D341Med (cell line): ENCODE results near the gene MICU2.
"Not testable (repeated sequence)": the region's sequence is repeated elsewhere in the genome, so short reads cannot be mapped to it uniquely, and the experiment has no call there.

Experiments
- DNase-seq: peaks from one replicate; pipeline ENCODE4 v3.0.0; 2012; ENCODE audit warnings: low spot score

Gene MICU2

DNA sequence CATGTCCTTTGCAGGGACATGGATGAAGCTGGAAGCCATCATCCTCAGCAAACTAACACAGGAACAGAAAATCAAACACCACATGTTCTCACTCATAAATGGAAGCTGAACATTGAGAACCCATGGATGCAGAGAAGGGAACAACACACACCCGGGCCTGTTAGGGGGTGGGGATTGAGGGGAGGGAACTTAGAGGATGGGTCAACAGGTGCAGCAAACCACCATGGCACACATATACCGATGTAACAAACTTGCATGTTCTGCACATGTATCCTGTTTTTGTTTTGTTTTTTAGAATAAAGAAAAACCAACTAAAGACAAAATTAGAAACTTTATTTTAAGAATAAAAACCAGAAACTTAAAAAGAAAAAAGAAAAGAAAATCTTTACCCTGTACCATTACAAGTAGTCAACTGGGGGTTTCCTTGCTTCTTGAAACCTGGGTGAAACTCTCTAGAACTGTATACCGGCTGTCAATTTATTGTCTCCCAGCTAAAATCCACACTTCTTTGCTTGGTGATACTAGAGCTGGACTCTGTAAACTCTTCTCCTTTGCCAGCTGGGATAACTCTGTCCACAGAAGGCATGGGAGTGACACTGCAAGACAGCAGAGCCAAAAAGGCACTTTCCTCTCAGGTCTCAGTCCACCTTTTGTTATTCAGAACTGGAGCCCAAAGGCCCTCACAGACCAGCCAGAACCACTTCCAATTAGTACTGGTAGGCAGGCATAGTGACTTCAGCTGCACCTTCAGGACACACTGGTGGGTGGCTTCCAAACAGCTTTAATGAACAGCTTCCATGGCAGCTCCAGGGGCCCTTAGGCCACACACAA lies 9.0 kb downstream of the MICU2 start:
- no peak for DNase-seq

DNA sequence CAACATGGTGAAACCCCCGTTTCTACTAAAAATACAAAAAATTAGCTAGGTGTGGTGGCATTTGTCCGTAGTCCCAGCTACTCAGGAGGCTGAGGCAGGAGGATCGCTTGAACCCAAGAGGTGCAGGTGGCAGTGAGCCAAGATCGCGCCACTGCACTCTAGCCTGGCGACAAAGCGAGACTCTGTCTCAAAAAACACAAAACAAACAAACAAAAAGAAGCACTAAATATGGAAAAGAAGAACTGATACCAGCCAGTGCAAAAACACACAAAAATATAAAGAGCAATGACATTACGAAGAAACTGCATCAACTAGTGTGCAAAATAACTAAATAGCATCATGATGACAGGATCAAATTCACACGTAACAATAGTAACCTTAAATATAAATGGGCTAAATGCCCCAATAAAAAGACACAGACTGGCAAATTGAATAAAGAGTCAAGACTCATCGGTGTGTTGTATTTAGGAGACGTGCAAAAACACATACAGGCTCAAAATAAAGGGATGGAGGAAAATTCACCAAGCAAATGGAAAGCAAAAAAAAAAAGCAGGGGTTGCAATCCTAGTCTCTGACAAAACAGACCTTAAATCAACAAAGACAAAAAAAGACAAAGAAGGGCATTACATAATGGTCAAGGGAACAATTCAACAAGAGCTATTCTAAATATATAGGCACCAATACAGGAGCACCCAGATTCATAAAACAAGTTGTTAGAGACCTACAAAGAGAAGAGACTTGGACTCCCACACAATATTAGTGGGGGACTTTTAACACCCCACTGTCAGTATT lies 13.1 kb downstream of the MICU2 start:
- DNase-seq: not testable (repeated sequence)

DNA sequence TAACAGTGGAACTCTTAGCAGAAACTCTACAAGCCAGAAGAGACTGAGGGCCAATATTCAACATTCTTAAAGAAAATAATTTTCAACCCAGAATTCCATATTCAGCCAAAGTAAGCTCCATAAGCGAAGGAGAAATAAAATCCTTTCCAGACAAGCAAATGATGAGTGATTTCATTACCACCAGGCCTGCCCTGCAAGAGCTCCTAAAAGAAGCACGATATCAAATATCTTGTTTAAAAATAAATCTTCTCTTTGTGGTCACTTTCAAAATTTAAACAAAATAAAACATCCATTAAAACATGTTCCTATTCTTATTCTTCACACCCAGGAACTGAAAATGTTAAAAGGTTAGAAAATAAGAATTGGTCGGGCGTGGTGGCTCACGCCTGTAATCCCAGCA lies 13.7 kb downstream of the MICU2 start:
- no peak for DNase-seq

DNA sequence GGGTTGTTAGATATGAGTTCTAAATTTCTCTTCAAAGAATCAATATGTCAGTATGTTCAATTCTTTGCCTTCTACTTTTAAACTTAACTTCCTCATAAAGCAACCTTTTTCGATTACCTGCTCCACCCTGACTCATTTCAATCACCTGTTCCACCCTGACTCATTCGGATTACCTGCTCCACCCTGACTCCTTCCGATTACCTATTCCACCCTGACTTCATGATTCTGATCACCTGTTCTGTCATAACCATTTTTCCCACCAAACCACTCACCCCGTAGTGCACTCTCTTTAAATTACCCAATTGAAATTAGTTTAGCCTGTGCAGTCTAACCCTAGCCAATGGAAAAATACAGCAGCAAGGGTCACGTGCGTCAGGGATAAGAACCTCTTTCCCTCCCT lies 14.5 kb downstream of the MICU2 start:
- not testable (repeated sequence) for DNase-seq

DNA sequence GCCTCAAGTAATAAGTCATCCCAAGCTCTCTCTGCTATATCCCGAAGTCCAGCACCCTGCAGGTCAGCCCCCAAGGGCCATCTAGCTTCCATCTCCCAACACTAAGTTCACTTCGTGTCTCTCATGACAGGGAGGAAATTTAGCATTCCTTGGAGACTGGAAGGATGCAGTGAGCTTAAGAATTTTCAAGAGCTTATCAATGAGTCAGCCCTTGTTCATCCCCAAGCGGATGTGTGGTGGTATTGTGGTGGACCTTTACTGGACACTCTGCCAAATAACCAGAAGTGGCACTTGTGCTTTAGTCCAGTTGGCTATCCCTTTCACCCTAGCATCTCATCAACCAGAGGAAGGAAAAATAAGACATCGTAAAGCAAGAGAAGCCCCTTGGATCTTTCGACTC lies 15.6 kb downstream of the MICU2 start:
- not testable (repeated sequence) for DNase-seq

DNA sequence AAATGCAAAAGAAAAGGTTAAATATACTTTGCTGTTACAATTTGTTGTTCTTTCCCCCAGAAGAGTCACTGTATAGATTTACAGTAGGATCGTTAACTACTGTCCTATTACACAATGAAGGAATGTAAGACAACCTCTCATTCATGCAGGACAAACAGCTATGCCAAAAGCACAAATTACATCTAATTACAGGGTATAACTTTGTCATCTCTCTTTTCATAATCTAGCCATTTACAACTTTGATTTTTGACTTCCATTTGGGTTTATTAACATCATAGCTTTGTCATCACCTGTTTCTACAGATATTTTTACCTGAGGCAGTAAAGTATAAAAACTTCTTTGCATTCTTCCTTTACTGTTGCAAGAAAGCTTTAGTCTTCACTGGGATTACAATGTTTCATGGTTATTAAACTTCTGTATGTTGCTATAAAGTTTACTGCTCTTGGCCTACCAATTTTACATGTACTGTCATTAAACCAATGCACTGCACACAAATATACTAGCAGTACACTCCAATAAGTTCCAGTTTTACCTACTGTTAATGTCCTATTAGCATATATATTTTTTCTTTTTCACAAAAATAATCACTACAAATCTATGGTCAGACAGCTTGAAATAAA lies 18.9 kb downstream of the MICU2 start:
- DNase-seq: no peak

DNA sequence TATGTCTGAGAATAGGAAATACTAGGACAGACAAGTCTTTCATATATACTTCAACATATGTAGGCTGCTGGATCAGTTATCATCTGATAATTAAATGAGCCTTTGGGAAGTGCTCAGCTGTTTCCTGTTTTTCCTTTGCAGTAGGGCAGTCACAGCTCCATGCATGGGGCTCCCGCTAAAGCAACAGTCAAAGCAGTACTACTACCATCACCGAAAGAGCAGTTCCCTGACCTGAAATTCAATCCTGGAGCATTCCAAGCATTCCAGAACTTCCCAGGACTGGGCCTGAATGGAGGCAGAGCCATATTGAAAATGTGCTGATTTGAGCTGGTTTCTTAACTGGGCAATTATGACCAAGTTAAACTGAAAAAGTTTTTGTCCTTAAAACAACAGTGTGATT lies 20.5 kb downstream of the MICU2 start:
- no peak for DNase-seq

DNA sequence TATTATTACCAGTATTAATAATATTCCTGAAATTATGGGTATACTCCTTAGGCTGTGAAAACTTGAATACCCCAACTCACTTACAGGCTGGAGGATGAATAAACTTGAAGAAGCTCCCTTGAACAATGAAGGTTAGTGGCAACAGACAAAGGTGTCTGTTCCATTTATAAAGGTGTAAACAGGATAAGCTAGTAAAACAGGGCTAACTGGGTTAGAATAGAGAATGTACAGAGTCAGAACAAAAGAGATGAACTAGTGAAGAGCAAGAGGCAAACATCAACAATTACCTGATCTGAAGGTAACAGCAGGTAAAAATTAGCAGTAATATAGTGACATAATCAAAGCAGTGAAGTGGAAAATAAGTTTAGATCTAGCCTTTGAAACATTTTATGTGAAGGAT lies 23.2 kb downstream of the MICU2 start:
- DNase-seq: no peak

DNA sequence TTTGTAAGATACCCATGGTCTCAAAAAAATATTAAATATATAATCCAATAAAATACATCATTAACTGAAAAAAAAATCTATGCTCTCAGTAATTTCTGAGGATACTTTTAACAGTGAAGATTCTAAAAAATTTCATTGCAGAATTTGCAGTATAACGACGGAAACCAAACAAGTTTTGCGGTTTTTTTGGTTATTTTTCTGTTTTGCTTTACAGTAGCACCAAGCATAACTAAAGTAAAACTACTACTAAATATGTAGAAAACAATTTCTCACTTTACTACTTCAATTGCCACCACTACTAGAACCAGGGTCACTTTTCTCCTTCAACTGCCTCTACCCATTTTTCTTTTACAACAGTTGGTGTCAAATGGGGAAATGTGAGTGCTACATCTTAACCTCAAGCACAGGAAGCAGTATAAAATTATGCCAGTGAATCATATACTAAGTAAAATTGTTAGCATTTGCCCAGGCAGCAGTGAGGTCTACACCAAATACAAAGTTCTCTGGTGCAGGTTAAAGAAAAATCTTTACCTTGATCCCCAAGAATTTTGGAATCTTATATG lies 24.1 kb downstream of the MICU2 start:
- no peak for DNase-seq

DNA sequence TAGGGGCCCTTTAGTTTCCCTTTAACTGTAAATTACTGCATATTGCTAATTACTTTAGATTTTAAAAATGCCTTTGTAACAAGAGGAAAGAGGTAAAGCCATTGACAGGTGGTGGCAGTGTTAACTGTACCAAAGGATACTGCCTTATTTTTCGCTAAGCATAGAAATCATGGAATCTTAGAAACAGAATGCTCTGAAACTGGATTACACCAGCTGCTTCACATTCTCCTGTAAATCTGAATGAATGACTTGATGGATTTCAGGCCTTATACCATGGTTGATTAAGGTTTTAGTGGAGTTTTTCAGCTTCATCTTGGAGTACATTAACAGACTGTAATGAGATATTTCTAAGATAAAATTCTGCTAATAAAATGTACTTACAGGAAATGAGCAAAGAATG lies 25.2 kb downstream of the MICU2 start:
- DNase-seq: no peak

DNA sequence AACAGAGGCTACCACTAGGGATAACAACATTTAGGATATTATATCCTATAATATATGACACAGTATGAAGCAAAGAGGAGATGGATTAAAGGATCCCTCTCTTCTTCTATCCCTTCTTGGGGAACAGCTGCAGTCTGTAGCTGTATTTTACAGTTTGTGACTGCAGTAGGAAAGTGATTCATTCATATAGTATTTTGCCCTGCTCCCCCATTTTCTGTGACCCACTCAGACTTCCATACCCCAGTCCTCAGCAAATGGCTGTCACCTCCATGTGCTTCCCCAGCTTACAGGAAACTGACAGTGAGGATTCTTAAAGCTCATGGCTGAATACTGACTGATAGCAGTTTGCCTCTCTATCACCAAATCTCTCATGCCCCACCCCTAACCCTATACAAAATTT lies 27.5 kb downstream of the MICU2 start:
- no peak for DNase-seq

DNA sequence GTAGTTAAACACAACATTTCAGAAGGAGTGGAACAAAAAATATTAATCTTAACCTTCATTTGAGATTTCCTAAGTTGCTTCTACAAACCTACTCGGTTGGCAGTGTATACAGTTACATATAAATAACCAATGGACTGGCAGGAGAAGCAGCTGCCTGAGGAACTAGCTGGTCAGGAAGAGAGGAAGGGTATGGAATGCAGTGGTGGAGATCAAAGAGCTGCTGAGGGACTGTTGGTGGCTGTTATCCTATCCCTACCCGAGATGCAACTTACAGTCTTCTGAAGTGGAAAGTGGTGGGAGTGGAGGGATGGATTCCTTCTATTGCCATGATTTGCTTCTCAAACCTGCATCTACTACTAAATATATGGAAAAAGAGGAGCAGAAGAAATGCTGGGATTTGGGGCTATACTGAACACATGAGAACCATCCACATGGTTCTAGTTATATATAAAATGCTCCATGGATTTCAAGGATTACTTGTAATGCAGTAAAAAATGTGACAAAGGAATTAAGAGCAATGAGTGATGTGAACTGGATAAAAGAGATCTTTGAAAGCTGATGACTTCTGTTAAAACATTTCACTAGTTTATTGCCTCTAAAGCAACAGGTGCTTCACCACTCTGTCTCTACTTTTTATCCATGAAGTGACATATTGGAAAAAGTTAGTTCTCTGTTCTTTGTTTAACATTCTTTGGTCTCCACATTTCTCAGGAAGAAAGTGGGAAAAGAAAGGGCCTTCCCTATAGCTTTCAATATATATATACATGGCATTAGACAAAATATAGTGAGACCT lies 29.9 kb downstream of the MICU2 start:
- DNase-seq: no peak

DNA sequence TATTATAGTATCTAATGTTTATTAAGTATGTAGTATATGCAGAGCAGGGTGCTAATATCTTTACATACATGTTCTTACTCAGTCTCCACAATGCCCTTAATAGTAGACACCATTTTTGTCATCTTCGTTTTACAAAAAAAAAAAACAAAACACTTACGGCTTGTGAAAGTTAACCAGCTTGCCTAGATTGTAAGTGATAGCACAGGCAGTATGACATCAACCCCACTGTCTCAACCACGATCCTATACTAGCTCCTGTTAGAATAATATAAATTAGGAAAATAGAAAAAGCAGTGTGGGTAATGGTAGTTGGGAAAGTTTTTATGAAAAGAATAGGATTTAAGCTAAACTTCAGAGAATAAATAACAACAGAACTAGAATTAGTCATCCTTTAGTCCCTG lies 34.3 kb downstream of the MICU2 start:
- DNase-seq: no peak

DNA sequence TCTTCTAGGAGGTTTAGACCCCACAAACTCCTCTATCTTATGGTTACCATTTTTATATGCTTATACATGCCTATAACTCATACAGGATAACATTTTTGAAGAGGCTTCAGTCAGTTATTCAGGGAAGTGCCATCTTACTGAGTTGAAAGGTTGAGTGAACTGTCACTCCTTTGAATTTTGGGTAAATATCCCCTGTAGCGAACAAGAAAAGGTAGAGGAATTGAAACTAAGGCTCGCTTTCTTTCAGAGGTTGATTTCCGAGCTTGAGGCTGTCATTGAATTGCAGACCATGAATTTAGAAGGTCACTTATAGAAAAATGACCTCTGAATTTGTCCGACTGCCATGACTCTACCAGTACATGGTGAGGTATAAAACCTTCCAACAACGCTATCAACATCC lies 35.1 kb downstream of the MICU2 start:
- DNase-seq: no peak

DNA sequence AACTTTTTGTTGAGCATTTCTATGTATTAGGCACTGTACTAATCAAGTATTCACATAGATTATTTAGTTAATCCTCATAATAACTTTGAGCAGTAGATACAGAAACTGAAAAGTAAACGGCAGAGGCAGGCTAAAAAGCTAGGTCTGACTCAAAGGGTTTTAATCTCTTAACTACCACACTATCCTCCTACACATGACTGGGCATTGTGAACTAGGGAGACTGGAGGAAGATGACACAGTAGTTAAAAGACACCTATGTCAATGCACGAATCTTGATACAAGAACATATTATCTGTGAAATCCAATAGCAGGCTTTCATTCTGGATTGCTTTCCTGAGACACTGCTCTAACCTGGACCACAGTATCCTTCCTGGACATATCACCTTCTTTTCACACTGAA lies 36.3 kb downstream of the MICU2 start:
- no peak for DNase-seq

DNA sequence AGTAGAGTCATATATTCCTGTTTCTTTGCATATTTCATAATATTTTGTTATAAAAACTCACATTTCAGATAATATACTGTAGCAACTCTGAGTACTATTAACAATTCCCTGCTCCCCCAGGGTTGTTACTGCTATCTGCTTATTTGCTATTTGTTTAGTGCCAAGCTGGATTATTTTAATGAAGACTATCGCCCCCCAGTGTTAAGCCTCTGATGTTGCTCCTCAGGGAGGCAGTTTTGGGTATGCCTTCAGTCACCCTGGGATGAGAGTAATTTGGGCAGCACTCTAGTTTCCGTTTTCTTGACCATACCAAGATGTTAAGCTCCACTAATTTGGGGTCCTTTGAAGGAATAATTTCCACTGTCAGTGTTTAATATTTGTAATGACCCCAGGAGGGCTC lies 46.0 kb downstream of the MICU2 start:
- peak; percentile 55 for DNase-seq

DNA sequence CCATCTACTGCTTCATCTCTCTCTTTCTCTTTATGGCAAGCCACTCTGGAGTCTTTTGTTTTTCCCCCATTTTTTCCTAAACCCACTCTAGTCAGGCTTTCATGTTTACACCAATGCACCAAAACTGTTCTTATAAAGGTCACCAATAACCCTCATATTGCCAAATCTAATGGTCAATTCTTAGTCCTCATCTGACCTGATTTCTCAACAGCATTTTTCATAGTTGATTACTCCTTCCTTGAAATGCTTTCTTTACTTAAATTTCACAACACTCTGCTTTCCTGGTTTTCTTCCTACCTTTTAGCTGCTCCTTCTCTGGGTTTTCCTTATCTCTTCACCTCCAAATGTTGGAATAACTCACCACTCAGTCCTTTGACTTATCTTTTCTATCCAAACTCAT lies 47.9 kb downstream of the MICU2 start:
- no peak for DNase-seq

DNA sequence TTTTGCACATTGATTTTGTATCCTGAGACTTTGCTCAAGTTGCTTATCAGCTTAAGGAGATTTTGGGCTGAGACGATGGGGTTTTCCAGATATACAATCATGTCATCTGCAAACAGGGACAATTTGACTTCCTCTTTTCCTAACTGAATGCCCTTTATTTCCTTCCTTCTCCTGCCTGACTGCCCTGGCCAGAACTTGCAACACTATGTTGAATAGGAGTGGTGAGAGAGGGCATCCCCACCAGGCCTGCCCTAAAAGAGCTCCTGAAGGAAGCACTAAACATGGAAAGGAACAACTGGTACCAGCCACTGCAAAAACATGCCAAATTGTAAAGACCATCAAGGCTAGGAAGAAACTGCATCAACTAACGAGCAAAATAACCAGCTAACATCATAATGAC lies 50.7 kb downstream of the MICU2 start:
- not testable (repeated sequence) for DNase-seq

DNA sequence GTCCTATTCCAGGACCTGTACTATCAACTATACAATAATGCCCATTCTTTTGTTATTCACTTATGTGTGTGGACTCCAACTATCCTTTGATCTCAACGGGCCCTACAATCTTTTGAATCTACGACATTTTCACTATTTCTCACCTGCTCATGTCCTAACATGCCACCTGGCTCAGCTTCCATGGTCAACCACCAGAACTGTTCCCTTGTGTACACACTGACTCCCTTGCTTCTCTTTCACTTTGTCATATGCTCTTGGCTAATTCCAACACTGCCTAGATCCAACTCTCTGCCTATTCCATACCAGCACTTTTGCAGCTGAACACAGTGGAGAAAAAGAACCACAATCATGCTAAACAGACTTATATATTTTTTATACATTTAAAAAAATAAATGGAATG lies 53.1 kb downstream of the MICU2 start:
- no peak for DNase-seq

DNA sequence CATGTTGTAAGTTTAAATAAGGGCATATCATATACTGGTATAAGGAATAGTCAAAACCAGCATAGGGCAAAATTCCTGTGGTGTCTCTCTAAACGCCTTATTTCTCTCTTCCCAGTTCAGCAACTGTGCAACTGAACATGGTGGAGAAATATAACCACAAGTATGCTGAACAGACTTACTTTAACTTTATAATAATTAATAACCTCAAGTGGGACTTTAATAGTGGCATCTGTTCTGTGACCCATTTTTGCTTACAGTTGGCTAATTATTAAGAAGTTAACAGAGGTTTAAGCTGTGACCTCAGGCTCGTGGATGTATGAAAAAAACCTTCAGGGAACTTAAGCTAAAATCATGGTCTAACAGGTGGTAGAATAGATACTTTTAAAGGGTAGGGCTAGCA lies 54.3 kb downstream of the MICU2 start:
- no peak for DNase-seq

DNA sequence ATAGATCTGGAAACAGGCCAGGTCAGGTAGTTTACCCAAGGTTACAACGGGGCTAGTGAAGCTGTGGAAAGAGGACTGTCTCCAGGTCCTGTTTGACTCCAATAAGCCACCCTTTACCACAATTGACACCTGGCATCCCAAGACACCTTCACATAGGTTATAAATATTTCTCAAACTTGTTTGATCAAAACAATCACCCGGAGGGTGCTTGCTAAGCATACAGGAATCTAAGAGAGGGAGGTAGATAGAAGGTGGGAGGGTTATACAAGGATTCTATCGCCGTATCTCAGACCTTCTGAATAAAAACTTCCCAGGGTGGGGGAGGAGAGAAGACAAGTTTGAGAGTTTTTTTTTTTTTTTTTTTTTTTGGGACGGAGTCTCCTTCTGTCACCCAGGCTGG lies 55.4 kb downstream of the MICU2 start:
- DNase-seq: no peak

DNA sequence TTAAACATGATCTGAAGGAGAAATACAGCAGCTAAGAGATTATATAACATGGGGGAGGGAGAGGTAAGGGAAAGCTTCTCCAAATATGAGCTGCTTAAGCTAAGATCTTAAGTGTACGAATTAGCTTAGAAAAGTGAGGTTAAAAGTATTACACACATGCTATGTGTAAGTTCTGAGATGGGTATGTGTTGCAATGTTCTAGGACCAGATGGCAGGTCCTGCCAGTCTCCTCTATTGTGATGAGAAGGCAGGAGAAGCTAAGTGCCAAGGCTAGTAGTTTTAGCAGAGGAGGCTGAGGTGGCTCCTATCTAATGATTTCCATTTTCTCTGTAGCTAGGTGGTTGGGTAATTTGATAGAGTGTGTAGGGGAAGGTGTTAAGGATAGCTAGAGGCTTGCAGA lies 57.6 kb downstream of the MICU2 start:
- DNase-seq: peak; percentile 36
